ENCODE measurements around the gene CELF5. TPM values are rescaled to one million over a fixed set of nuclear protein-coding genes. Genes with fewer than 3 reads are reported as not detected.
"Not testable (repeated sequence)": the region's sequence is repeated elsewhere in the genome, so short reads cannot be mapped to it uniquely, and the experiment has no call there.

CELF5 gene
- total and polyA plus RNA-seq, 12 donors, result not detected

- Histone ChIP-seq H3K9me3 (no peaks in the 10 kb centered on the region), H3K27ac (peak overlapping the region; percentile 83 to 97 (median 92)), H3K27me3 (no peaks in the 10 kb centered on the region), H3K4me1 (peaks cover 20 to 40% (median 34%) of the 10 kb centered on the region in 9 donors), H3K4me3 (no peak overlapping the region), H3K36me3 (no peaks in the 10 kb centered on the region)
- 31 to 41% methylated on average over 22 of the region's 22 CpGs for WGBS, 2 donors
- ATAC-seq (peak; percentile 87 to 97 (median 94)), DNase-seq (peak; percentile 83 to 87)
- TF ChIP-seq CTCF (IDR thresholded peaks at IDR 0.05), result no peak
- intact Hi-C loops (cut with DNase I), result loop anchor here in 3 of 10 donors (2.0 to 5.0 kb wide), 3 partner anchors 65 to 95 kb away; no protein-coding TSS in a partner anchor
Measured at GRCh38 chr19:3336680-3337523, 112.4 kb downstream of the CELF5 start.

DNA sequence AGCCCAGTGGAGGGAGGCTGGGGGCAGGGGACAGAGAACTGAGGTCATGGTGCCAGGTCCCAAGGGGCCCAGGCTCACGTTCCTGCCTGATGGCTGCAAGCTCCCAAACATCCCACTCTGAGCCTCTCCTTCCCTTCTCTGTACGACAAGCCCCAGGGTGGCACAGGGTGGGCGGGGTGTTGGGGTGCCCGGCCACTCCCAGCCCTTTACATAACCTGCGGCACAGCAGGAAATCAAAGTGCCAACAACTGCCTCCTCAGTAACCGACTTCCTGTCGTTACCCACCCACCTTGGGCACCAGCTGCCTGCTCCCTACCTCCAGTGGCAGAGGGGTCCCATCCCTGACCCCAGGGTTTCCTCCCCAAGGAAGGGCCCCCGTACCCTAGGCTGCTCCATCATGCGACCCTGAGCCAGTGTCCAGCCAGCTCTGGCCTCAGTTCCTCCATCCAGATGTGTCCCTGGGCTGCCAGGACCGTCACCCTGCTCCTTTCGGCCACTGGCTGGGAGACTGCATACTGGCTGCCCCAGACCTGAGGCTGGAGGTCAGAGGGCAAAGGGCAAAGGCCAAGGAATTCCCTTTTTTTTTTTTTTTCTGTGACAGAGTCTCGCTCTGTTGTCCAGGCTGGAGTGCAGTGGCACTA lies 114.2 kb downstream of the CELF5 start:
- H3K9me3 ChIP-seq, result no peaks in the 10 kb centered on the region
- DNase-seq (peak in 1 of 2 donors; percentile 47), ATAC-seq (no peak)
- no peak overlapping the region for H3K4me3 ChIP-seq
- H3K4me1 ChIP-seq, result peaks cover 20 to 48% (median 43%) of the 10 kb centered on the region in 9 donors
- TF ChIP-seq CTCF (IDR thresholded peaks at IDR 0.05), result no peak
- no peaks in the 10 kb centered on the region for H3K36me3 ChIP-seq
- H3K27ac ChIP-seq, result peak overlapping the region in 5 of 10 donors; percentile 4 to 55 (median 39)
- intact Hi-C loops (cut with DNase I), result loop anchor here in 2 of 10 donors (5.0 kb wide), 2 partner anchors 64 to 94 kb away; no protein-coding TSS in a partner anchor
- no peaks in the 10 kb centered on the region for H3K27me3 ChIP-seq
- 53 to 64% methylated on average over 12 of the region's 12 CpGs for WGBS, 2 donors

DNA sequence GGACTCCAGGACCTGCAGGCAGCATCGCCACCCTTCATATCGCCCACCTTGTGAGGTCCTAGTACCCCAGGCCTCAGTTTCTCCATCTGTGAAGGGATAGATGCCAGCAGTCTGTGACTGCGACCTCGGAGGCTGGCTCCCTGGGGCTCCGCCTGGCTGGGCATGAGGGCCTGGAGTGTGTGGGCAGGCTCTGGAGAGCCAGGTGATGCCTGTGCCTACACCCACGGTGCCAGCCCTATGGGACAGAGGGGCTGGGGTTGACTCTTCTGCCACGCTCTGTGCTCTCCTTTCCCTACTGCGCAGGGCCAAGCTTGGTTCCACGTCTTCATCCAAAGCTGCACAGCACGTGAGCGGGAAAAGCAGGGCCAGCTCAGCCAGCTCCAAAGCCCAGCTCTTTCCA lies 115.9 kb downstream of the CELF5 start:
- DNase-seq (no peak), ATAC-seq (no peak)
- H3K4me1 ChIP-seq, result peaks cover 21 to 50% (median 41%) of the 10 kb centered on the region in 9 donors
- H3K36me3 ChIP-seq, result no peaks in the 10 kb centered on the region
- no peaks in the 10 kb centered on the region for H3K9me3 ChIP-seq
- no peak overlapping the region for H3K4me3 ChIP-seq
- intact Hi-C loops (cut with DNase I), result loop anchor here in 2 of 10 donors (5.0 kb wide), 1 partner anchor 87 kb away; no protein-coding TSS in a partner anchor
- peak overlapping the region in 1 of 10 donors; percentile 4 for H3K27ac ChIP-seq
- WGBS, 2 donors, result 85% methylated on average over 11 of the region's 11 CpGs
- H3K27me3 ChIP-seq, result no peaks in the 10 kb centered on the region
- no peak for TF ChIP-seq CTCF (IDR thresholded peaks at IDR 0.05)

GRCh38 chr19:3342246-3342645 lies 117.8 kb downstream of the CELF5 start:
- Histone ChIP-seq H3K27ac (no peak overlapping the region), H3K4me1 (peaks cover 16 to 45% (median 35%) of the 10 kb centered on the region in 9 donors), H3K27me3 (no peaks in the 10 kb centered on the region), H3K9me3 (no peaks in the 10 kb centered on the region), H3K4me3 (no peak overlapping the region), H3K36me3 (no peaks in the 10 kb centered on the region)
- 86 to 94% methylated on average over 9 of the region's 9 CpGs for WGBS, 2 donors
- no peak for TF ChIP-seq CTCF (IDR thresholded peaks at IDR 0.05)
- intact Hi-C loops (cut with DNase I), result loop anchor here in 2 of 10 donors (5.0 kb wide), 1 partner anchor 85 kb away; no protein-coding TSS in a partner anchor
- ATAC-seq (no peak), DNase-seq (no peak)

DNA sequence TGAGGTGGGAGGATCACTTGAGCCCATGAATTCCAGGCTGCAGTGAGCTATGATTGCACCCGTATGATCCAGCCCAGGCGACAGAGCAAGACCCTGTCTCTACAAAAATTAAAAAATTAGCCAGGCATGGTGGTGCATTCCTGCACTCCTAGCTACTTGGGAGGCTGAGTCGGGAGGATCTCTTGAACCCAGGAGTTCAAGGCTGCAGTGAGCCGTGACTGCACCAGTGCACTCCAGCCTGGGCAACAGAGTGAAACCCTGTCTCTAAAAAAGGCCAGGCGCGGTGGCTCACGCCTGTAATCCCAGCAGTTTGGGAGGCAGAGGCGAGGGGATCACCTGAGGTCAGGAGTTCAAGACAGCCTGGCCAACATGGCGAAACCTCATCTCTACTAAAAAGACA lies 118.5 kb downstream of the CELF5 start:
- not testable (repeated sequence) for ATAC-seq, DNase-seq, H3K9me3 ChIP-seq, H3K27me3 ChIP-seq, H3K36me3 ChIP-seq
- H3K4me3 ChIP-seq, result peak overlapping the region in 2 of 10 donors; percentile 35 to 41
- peak overlapping the region in 9 of 10 donors; percentile 58 to 82 (median 70) for H3K27ac ChIP-seq
- H3K4me1 ChIP-seq, result peaks cover 14 to 39% (median 29%) of the 10 kb centered on the region in 9 donors
- intact Hi-C loops (cut with DNase I), result loop anchor here in 2 of 10 donors (5.0 kb wide), 1 partner anchor 84 kb away; no protein-coding TSS in a partner anchor
- 84 to 86% methylated on average over 9 of the region's 9 CpGs for WGBS, 2 donors
